ENCODE measurements around the gene PPP5C.
"Not testable (repeated sequence)": the region's sequence is repeated elsewhere in the genome, so short reads cannot be mapped to it uniquely, and the experiment has no call there.

The PPP5C gene

GRCh38 chr19:46435689-46436088 lies 88.8 kb downstream of the PPP5C start:
- DNase-seq: not testable (repeated sequence)

All from DMS153 (cell line).